GM12875 (cell line): ENCODE results near the gene BASP1.
"Not testable (repeated sequence)": the region's sequence is repeated elsewhere in the genome, so short reads cannot be mapped to it uniquely, and the experiment has no call there.

Source experiments
- H3K4me3 ChIP-seq: one replicate; pipeline ENCODE4 v1.5.1; 2011; ENCODE audit warnings: low read depth, low read length, control low read depth
- TF ChIP-seq, protein P1 (sequence below): IDR thresholded peaks from 2 replicates; pipeline ENCODE4 v1.5.1; 2011; ENCODE audit warnings: low read depth, mild to moderate bottlenecking, control low read depth, inconsistent platforms, low read length, moderate library complexity, borderline replicate concordance; ENCODE audit not compliant: insufficient read depth

The BASP1 gene

DNA sequence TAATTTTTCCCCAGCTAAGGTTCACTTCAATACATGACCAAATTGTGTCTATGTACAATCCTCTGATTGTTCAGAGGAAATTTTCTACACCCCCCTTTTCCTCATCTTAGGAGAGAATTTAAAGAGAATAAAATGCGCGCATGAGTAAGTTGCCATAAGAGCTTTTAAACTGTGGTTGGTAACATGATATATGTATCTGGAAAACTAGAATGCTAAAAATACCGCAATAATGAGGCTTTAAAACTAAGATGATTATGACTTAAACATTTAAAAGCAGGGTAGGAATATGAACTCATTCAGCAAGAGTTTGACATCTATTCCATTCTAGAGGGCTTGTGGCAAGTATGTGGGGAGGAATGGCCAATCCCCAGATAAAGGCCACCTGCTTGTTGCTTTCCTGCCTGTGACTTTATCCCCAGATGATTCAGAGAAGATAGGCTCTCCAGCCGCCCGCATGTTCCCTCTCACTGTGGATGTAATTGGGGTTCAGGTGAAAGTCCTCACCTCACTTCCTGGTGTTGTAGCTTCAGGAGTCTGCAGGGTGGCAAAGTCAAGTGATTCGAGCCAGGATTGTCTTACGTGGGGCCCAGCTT is 26.5 kb upstream of the BASP1 start:
- no peak overlapping the region for H3K4me3 ChIP-seq
- TF ChIP-seq, protein P1, sequence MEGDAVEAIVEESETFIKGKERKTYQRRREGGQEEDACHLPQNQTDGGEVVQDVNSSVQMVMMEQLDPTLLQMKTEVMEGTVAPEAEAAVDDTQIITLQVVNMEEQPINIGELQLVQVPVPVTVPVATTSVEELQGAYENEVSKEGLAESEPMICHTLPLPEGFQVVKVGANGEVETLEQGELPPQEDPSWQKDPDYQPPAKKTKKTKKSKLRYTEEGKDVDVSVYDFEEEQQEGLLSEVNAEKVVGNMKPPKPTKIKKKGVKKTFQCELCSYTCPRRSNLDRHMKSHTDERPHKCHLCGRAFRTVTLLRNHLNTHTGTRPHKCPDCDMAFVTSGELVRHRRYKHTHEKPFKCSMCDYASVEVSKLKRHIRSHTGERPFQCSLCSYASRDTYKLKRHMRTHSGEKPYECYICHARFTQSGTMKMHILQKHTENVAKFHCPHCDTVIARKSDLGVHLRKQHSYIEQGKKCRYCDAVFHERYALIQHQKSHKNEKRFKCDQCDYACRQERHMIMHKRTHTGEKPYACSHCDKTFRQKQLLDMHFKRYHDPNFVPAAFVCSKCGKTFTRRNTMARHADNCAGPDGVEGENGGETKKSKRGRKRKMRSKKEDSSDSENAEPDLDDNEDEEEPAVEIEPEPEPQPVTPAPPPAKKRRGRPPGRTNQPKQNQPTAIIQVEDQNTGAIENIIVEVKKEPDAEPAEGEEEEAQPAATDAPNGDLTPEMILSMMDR, result no peak

- H3K4me3 ChIP-seq, result not testable (repeated sequence)
Measured at GRCh38 chr5:17191574-17191973, 25.9 kb upstream of the BASP1 start.

DNA sequence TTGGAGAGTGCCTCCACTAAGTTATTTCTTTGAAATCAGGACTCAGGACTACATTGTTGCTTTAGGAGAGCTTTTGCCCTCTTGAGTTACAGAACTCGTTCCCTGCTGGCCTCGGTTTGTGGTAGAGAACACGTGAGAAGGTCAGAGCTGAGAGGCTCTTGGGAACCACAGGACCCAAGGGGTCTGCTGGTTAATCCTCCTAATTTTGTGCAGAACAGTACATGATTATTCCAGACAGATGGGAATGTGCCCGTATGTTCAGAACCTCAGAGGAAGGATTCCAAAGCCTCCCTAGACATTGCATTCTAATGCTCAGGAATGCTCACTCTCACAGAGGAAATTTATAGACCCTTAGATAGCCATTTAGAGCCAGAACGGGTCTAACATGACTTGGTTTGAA is 25.2 kb upstream of the BASP1 start:
- no peak overlapping the region for H3K4me3 ChIP-seq
- TF ChIP-seq, protein P1, result no peak

GRCh38 chr5:17196024-17196423 is 21.4 kb upstream of the BASP1 start:
- TF ChIP-seq, protein P1, result no peak
- H3K4me3 ChIP-seq, result no peak overlapping the region

- no peak overlapping the region for H3K4me3 ChIP-seq
- TF ChIP-seq, protein P1, result no peak
Measured at GRCh38 chr5:17196697-17197096, 20.7 kb upstream of the BASP1 start.

DNA sequence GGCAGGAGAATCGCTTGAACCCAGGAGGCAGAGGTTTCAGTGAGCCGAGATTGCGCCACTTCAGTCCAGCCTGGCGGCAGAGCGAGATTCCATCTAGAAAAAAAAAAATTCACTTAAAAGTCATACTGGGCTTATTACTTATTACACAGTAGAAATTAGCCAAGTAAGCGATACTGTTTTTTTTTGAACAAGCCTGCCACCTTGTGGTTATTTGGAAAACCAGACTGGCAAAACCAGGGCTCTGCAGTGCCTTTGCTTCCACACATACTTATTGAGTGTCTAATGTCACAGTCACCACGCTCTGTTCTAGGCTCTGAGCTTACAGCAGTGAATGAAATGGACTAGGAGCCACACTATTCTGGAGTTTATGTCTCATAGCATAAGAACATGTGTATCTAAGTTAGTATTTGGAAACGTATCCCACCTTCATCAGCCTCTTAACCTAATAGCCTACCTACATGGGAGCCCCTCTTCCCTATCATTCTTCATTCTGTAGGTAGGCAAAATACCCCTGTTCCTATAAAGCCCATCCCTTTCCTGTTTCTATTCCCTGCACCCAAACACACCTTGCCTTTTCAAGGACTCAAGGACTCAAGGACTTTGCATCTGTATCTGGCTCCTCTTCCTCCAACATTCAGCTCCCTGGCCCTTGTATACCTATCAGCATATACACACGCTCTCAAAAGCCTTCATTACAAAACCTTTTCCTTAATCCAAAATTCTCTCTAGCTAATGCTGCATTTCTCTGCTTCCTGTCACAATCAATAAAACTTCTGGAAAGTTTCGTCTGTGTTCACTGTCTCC is 13.9 kb upstream of the BASP1 start:
- no peak overlapping the region for H3K4me3 ChIP-seq
- TF ChIP-seq, protein P1, result peak; percentile 49; the same call in 1 of the 2 replicates

DNA sequence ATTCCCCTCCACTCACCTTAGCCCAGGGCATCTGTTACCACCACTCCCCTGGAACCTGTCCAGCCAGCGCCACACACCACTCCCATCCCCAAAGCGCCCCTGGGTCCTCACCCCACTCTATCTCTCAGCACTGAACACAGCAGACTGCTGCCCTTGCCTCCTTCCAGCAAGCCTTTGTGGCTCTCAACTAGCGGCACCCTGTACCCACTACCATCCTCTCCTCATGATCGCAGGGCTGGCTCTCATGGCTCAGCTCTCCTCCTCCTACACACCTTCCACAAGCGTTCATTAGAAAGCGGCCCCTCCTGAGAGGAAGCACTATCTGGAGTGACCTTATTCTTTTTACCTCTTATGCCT is 13.3 kb upstream of the BASP1 start:
- TF ChIP-seq, protein P1, result no peak

More for the DNA sequence above, 13.3 kb upstream of the BASP1 start:
- H3K4me3 ChIP-seq, result no peak overlapping the region
